Measurements from ENCODE around the gene HPSE.
A peak's percentile ranks its signal among the peaks of the same experiment; 100 is the strongest.

Gene HPSE
- 18.4 to 25.2 reads per million in 2 experiments for total RNA-seq

- peak; percentile 61 for DNase-seq (ENCODE audit: low read depth)
These were observed at the start of gene HPSE for GRCh38 chr4:83334425-83335241. TSS of gene HPSE (minus strand) at chr4:83334848. CDS start at chr4:83334782, 66 bp downstream.

- no peak for DNase-seq (ENCODE audit: low read depth)
These were observed 48.2 kb upstream of the HPSE start for GRCh38 chr4:83382850-83383249.

GRCh38 chr4:83381173-83381572, 46.5 kb upstream of the HPSE start:
- no peak for DNase-seq (ENCODE audit: low read depth)

GRCh38 chr4:83378419-83378818, 43.8 kb upstream of the HPSE start:
- no peak for DNase-seq (ENCODE audit: low read depth)

GRCh38 chr4:83372931-83373330, 38.3 kb upstream of the HPSE start:
- no peak for DNase-seq (ENCODE audit: low read depth)

GRCh38 chr4:83371936-83372335, 37.3 kb upstream of the HPSE start:
- no peak for DNase-seq (ENCODE audit: low read depth)

- DNase-seq (ENCODE audit: low read depth): no peak
These were observed 36.6 kb upstream of the HPSE start for GRCh38 chr4:83371235-83371634.

- no peak for DNase-seq (ENCODE audit: low read depth)
These were observed 35.9 kb upstream of the HPSE start for GRCh38 chr4:83370640-83370906.

- no peak for DNase-seq (ENCODE audit: low read depth)
These were observed 35.4 kb upstream of the HPSE start for GRCh38 chr4:83369831-83370639.

GRCh38 chr4:83364312-83364711, 29.7 kb upstream of the HPSE start:
- no peak for DNase-seq (ENCODE audit: low read depth)

- DNase-seq (ENCODE audit: low read depth): no peak
These were observed 28.1 kb upstream of the HPSE start for GRCh38 chr4:83362492-83363329.

GRCh38 chr4:83361416-83362103, 26.9 kb upstream of the HPSE start:
- no peak for DNase-seq (ENCODE audit: low read depth)

GRCh38 chr4:83360018-83360417, 25.4 kb upstream of the HPSE start:
- DNase-seq (ENCODE audit: low read depth): no peak

GRCh38 chr4:83358410-83358809, 23.8 kb upstream of the HPSE start:
- DNase-seq (ENCODE audit: low read depth): no peak

GRCh38 chr4:83356899-83357661, 22.4 kb upstream of the HPSE start:
- DNase-seq (ENCODE audit: low read depth): no peak

- no peak for DNase-seq (ENCODE audit: low read depth)
These were observed 18.9 kb upstream of the HPSE start for GRCh38 chr4:83353516-83353915.

GRCh38 chr4:83348074-83348473, 13.4 kb upstream of the HPSE start:
- no peak for DNase-seq (ENCODE audit: low read depth)

- DNase-seq (ENCODE audit: low read depth): no peak
These were observed 7.8 kb upstream of the HPSE start for GRCh38 chr4:83342476-83342875.

- DNase-seq (ENCODE audit: low read depth): no peak
These were observed 6.2 kb upstream of the HPSE start for GRCh38 chr4:83340692-83341343.

GRCh38 chr4:83339573-83339972, 4.9 kb upstream of the HPSE start:
- DNase-seq (ENCODE audit: low read depth): no peak

GRCh38 chr4:83335701-83336100, 1.1 kb upstream of the HPSE start:
- DNase-seq (ENCODE audit: low read depth): no peak
